Activated CD8-positive, alpha-beta memory T cell treated with anti-CD3 and anti-CD28 coated beads for 48 hours (primary cell): ENCODE measurements around the gene UBAP2L.
"Not testable (repeated sequence)": the region's sequence is repeated elsewhere in the genome, so short reads cannot be mapped to it uniquely, and the experiment has no call there.

Experiments used
- DNase-seq, 3 experiments: peaks; one replicate each; pipeline ENCODE4 v3.0.0-alpha.2; 2020; ENCODE audit warnings: low read depth in 2 of 3, low spot score in 2 of 3

UBAP2L gene

DNA sequence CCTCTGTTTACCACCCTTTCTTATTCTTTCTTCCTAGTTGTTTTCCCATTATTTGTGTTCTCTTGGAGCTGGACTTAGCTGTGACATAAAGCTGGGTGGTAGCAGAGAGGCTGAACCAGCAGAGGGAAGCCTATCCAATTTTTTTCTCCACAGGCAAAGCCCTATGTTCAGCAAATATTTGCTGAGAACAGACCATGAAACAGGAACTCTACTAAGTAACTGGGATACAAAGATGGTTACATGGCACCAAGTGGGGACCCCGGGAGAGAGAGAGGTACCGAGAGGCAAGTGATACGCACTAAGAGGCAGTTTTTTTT, 21.2 kb upstream of the UBAP2L start:
- DNase-seq = no peak

DNA sequence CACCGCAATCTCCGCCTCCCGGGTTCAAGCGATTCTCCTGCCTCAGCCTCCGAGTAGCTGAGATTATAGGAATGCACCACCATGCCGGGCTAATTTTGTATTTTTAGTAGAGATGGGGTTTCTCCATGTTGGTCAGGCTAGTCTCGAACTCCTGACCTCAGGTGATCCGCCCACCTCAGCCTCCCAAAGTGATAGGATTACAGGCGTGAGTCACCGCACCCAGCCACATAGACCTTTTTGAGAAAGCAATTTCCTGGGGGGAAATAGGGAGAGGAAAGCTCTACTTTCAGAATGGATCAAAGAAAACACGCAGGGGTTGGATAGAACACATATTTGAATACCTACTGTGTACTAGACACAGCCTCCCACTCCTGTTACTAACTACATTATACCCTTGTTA, 15.0 kb upstream of the UBAP2L start:
- not testable (repeated sequence) for DNase-seq

DNA sequence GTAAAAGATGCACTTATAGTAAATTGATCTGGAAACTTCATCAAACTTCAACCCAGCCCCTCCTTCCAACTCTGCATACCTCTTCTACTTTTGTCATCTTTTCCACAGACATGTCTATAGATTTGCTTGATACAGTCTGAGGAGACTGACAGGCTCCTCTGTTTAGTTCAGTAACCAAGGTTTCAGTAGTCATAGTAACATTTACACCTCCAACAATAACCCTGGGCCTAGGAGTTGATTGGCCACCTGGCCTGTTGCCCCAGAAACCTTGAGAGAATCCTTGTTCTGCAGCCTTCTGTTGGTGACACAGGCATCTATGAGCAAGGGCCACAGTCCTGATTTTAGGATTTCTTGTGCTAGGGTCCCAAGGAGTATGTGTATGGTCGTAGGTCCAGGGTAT, 14.6 kb upstream of the UBAP2L start, which contains the start of gene CFAP141:
CFAP141 (minus strand) TSS at position 138 of the 400 bp plus-strand sequence; CDS start at position 112, 26 bp downstream.
- DNase-seq = no peak

DNA sequence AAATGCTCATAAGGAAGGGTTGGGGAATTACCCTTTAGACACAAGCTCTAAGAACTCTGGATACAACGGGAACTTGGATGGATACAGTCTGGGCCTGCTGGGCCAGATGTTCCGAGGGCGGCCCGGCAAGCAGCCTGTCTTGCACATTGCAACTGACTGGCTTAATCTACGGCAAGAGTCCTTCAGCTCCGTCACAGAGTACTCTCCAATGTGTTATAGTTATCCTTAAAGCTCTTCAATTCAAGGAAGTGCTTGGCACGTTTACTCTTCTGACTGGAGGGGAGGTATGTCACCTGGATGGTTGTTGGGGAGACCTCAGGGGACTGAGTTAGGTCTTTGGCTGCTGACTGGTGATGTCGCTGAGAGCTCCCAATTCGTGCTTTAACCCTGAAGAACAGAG, 13.5 kb upstream of the UBAP2L start:
- DNase-seq = no peak

DNA sequence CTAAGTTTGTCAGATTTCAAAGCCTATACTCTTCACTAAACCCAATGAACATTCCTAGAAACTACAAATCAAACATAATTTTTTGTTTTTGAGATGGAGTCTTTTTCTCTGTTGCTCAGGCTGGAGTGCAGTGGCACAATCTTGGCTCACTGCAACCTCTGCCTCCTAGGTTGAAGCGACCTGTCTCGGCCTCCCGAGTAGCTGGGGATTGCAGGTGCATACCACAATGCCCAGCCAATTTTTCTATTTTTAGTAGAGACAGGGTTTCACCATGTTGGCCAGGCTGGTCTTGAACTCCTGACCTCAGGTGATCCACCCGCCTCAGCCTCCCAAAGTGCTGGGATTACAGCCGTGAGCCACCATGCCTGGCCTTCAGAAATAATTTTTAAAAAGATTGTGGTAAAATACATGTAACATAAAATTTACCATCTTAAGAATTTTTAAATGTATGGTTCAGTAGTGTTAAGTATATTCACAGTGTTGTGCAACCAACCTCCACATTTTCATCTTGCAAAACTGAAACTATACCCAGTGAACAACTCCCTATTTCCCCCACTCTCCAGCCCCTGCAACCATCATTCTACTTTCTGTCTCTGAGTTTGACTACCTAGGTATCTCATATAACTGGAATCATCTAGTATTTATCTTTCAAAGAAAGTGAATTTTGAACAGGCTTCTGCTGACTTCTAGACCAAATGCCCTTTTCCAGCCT, 11.9 kb upstream of the UBAP2L start:
- no peak for DNase-seq

DNA sequence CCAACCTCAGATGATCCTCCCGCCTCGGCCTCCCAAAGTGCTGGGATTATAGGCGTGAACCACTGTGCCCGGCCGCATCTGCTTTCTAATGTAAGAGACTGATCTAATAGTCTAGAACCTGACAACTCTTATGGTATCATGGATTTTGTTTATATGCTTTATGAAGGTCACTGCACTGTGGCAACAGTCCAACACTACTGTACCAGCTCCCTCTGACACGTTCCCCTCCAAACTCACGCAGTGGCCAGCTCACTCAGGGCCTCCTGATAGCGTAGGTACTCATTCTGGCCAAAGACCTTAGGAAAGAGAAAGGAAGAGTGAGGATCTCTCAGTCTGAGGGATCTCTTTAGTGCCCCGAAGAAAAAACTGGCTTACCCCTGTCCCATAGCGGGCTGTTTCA, 8.7 kb upstream of the UBAP2L start:
- DNase-seq = no peak

DNA sequence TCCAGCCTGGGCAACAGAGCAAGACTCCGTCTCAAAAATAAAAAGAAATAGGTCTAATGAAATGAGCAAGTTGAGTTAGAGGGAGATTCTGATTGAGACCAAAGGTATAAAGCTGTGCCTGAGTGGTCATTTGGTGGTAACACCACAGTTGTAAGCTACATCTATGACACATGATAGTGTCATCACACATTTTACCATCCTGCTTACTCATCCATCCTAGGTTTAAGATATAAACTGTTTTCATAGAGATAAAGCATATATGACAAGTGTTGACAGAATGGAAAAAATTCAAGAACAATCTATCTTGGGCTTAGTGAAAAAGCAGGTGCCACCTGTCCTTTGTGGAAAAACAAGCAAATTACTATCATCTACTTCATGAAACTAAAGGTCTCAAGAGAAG, 7.5 kb upstream of the UBAP2L start:
- DNase-seq = no peak

DNA sequence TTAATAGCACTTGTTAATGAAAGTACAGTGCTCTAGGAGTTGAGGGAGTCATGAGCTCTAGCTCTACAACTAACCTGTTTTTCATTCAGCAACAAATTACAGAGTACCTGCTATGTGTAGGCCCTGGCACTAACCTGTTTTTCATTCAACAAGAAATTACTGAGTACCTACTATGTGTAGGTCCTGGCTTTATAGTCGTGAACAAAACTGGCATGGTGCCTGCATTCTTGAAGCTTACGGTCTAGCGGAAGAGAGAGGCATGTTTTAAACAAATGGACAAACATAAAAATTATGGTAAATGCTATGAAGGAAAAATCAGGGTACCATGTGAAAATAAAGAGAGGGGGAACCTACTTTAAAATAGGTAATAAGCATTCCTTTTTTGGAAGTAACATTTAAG, 2.2 kb upstream of the UBAP2L start:
- no peak for DNase-seq

DNA sequence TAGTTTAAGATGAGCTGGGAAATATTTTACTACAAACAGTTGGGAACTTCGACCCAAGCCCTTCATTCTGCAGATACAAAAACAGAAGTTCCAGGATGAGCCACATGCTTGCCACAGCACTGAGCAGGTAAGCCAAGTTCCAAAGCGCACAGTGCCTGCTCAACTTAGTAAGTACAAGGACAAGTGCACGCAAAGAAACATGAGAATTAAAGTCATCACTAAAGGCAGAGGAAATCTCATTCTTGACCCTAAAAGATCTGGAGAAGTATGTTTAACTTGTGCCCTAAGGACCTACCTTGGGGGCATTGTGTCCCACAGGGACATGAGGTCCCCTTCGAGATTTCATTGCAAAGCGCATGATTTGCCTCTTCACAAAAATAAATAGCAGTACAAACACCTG, 1.2 kb upstream of the UBAP2L start:
- DNase-seq = no peak

DNA sequence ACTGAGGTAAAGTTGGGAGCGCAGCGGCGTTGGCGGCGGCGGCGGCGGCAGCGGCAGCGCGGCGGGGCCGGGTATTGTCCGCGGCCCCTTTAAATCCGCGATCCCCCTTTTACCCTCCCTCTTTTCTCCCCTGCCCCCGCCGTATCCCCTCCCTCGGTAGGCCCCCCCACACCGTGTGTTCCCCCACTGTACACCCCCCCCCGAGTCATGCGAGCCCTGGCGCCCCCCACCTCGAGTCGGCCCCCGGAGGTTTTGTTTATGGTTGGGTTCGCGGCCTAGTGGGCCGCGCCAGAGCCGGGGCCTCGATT, 169 bp downstream of the UBAP2L start:
- DNase-seq = no peak

DNA sequence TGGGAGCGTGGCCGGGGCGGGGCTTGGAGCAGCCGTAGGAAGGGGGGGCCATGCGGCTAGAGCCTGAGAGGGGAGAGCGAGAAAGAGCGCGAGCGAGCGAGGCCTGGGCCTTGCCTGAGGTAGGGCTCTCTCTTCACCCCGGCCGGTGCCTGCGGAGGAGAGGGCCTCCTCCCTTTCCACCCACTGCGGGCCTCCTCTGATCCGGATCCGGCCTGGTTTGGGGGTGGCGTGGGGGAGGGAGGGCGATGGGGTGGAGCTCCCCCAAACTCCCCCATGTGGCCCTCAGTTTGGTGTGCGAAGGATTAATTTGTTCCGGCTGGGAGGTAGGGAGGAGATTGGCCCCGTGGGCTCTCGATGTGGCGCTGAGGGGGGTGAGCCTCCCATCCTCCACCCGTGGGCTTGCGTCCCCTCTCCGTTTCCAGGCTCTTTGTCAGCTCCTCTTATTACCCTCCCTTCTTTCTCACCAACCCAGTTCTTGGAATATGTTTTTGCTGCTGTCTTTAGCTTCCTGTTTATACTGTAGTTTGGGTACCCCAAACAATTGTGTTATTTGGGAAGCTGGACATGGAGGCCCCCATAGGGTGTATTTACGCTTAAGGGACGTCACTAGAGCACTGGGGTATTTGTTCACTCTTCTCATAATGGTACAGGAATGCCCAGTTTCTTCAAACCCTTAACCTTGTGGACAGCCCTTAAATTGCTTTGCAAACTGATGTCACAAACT, 685 bp downstream of the UBAP2L start:
- peak; percentile 38 to 50 (median 42) for DNase-seq

DNA sequence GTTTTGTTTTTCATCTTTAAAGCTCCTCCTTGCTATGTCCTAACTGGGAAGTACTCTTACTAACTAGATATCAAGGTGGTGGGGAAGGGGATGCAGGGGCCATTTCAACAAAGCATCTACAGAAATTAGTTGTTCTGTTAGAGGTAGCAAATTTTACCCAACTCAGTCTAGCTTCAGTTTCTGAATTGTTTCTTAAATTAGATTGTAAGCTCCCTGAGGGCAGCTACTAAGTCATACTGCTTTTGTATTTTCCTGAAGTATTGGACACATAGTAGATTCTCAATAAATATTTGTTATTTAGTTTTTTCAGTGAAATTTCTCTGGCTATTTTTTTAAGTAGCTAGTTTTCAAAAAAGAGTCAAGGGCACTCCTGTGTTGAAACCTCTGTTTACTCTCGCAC, 1.8 kb downstream of the UBAP2L start:
- DNase-seq = no peak

DNA sequence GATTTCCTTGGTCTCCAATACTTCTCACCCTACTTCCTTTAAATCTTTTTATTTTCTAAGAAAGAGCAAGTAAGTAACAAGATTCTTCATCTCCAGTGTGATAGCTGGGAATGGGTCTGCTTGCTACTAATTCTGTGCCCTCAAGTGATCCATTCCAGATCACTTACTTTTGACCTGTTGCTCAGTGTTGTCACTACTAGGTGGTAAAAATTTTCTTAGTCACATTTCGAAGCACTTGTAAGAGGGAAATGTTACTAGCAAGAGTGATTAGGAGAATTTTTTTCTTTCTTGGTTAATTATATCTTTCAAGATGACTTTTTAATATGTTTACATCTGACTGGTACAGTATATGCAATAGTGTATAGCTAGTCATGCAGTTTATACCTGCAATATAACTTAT, 2.2 kb downstream of the UBAP2L start:
- no peak for DNase-seq

DNA sequence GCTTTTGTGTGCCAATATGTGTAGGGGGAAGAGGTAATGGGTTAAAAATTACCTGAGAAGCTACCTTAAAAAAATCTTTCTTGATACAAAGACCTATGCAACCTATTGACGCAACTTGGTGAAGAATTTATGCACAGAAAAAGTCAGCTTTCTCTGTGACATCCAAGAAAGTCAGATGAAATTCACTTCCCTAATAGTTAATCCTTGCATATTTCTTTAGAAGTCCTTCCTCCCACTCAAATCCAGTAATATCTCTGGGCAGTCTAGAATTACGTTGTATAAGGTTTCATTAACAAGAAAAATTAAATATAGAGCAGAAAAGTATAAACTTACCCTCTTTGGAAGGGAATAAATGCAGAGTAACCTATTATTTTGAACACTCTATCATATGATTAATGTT, 2.9 kb downstream of the UBAP2L start:
- DNase-seq = no peak

DNA sequence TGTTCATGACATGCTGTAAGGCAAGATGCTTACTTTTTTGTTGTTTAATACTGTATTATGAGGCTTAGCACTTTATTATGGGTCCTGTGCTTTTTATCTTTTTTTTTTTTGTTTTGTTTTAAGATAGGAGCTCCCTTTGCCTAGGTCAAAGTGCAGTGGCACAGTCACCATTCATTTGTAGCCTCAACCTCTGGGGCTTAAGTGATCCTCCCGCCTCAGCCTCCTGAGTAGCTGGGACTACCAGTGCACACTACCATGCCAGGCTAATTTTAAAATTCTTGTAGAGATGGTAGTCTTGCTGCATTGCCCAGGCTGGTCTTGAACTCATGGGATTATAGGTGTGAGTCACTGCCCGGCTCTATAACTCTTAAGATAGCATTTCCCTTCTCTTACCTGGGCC, 4.6 kb downstream of the UBAP2L start:
- no peak for DNase-seq

DNA sequence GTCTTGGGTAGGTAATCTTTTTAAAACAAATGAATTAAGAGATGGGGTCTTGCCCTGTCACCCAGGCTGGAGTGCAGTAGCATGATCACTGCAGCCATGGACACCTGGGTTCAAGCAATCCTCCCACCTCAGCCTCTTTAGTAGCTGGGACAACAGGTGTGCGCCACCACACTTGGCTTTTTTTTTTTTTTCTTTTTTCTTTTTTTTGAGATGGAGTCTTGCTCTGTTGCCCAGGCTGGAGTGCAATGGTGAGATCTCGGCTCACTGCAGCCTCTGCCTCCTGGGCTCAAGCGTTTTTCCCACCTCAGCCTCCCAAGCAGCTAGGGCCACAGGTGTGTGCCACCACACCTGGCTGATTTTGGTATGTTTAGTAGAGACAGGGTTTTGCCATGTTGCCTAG, 10.4 kb downstream of the UBAP2L start:
- DNase-seq = not testable (repeated sequence)

DNA sequence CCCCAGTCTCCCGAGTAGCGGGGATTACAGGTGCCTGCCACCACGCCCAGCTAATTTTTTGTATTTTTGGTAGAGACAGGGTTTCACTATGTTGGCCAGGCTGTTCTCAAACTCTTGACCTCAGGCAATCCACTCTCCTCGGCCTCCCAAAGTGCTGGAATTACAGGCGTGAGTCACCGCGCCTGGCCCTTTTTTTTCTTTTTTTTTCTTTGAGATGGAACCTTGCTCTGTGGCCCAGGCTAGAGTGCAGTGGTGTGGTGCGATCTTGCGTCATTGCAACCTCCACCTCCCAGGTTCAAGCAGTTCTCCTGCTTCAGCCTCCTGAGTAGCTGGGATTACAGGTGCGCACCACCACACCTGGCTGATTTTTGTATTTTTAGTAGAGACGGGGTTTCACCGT, 12.4 kb downstream of the UBAP2L start:
- DNase-seq = not testable (repeated sequence)

DNA sequence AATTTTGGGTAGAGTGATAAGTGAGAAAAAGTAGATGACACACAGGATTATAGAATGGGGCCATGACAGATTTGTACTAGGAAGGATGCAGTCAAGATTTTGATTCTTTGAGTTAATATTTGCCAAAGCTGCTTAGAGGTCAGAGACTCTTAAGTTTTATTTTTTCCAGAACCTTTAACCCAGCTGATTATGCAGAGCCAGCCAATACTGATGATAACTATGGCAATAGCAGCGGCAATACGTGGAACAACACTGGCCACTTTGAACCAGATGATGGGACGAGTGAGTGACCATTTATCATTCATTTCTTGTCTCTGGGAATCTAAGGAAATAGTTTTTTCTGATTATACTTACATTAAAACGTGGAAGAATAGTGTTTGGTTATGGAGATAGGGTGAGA, 16.1 kb downstream of the UBAP2L start:
- DNase-seq = no peak

DNA sequence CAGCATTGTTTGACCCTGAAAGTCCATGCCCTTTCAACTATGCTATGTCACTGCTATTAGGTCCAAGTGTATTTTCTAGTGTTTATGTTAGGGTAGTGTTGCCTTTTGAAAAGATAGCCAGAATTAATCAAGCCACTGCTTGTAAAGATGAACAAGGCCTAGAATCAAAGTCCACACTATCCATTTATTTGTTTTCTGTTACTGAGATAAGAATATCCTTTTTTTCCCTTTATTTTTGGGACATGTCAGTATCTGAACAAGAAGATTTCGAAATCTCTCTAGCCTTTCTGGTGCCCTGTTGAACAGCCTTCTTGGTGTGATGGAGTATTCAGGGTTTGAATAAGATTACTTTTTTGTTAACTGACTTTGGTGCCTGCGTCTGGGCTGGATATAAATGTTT, 16.7 kb downstream of the UBAP2L start:
- no peak for DNase-seq

DNA sequence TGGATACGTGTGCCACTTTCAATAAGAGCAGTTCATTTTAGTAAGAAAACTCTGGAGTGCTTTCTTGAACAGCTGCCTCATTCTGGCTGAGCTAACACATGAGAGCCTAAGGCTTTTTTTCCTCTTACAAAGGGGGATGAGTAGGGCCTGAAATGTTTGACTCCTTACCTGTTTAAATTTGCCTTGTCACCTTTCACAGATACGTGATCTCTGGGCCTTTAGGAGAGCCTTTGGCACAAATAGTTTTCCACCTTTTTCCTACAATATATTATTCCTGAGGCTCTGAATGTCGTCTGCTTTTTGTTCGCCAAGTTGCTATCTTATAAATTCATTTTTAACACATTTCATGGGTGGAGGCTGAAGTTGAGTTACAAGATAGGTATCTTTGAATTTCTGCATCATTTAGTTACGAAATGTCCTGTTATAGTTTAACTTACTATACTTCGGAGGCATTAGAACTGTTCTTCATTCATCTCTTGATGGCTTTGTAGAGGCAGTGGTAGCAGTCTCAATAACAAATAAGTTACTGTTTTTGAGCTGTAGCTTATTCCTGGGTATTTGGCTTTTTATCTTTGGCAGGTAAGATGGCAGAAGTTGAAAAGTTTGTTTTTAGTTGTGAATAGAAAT, 17.2 kb downstream of the UBAP2L start:
- no peak for DNase-seq

DNA sequence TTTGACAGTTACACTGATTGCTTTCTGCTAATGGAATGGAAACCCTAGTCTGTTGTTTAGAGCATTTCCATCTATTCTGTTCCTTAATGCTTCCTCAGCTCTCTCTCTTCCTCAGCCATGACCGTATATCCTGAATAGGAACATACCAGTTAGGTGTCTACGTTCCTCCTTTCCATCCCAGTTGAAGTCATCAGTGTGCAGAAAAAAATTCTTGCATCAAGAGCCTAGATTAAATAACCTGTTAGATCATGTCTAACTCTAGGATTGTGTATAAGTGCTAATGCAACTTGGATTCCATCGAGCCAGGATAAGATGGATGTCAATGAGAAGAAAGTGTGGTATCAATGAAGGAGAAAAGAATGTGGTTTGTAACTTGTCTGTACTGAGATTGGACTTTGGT, 18.7 kb downstream of the UBAP2L start:
- no peak for DNase-seq

DNA sequence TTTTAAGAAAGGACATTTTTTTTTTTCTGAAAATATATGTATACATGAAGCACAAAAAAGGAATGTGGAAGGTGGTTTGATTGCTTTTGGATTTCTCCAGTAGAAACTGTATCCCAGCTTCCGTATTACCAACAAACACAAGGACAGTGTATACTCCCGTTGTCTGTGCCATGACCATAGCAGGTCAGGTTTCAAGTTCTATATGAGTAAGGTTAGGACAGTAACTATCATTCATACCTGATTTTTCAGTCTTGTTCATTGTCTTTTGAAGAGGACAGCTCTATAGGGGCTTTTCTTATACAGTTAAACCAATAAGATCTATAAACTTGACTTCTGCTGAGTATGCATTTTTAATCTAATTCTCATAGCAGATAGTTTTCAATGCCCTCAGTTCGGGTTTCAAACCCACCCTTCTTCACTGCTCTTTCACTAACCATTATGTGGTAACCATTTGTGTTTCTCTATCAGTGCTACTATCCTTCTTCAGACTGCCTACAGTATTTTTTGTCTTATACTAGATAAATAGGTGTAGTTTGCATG, 19.6 kb downstream of the UBAP2L start:
- DNase-seq = no peak
